ENCODE measurements around the gene TOP3A. TPM values are rescaled to one million over a fixed set of nuclear protein-coding genes. Genes with fewer than 3 reads are reported as not detected.

The TOP3A gene
- total and polyA plus RNA-seq, 2 of the 4 experiments (the other 2 are of a cell fraction): 13.4 to 21.3 TPM

- Histone ChIP-seq H4K20me1 (ENCODE audit: insufficient read depth, low read length) (peaks cover 19% of the 10 kb centered on the region), H2AK9ac (replicated peaks; ENCODE audit: low read depth, low read length, poor library complexity) (no peak overlapping the region), H2BK15ac (ENCODE audit: low read depth, low read length) (no peak overlapping the region), H3K27me3 (ENCODE audit: control insufficient read depth, insufficient read depth, low read length) (no peaks in the 10 kb centered on the region), H3K23ac (ENCODE audit: low read depth, low read length) (no peak overlapping the region), H3K4ac (ENCODE audit: low read depth, low read length) (no peak overlapping the region), H3K18ac (ENCODE audit: low read depth, low read length) (no peak overlapping the region), H2BK120ac (ENCODE audit: low read depth, low read length) (no peak overlapping the region), H2AK5ac (ENCODE audit: low read depth, low read length) (no peak overlapping the region), H2AFZ (replicated peaks; ENCODE audit: low read length, poor library complexity) (no peak overlapping the region), H3K14ac (replicated peaks; ENCODE audit: low read depth, low read length) (no peak overlapping the region), H3K4me1 (ENCODE audit: control insufficient read depth, insufficient read depth, low read length) (no peaks in the 10 kb centered on the region; the same call in none of the 2 replicates), H4K5ac (ENCODE audit: low read depth, low read length) (no peak overlapping the region), H2BK5ac (ENCODE audit: low read depth, low read length, poor library complexity, severe bottlenecking) (no peak overlapping the region), H3K36me3 (ENCODE audit: control insufficient read depth, insufficient read depth, low read length) (peaks cover 36% of the 10 kb centered on the region), H3K9me1 (ENCODE audit: insufficient read depth, low read length) (peaks cover 5% of the 10 kb centered on the region), H3K56ac (ENCODE audit: extremely low read depth, insufficient read depth, low read length) (no peak overlapping the region), H3K79me1 (ENCODE audit: low read depth in 1 of 2, low read length in 2 of 2) (peaks cover 23 to 50% of the 10 kb centered on the region in 2 experiments), H2BK20ac (ENCODE audit: low read depth, low read length) (no peak overlapping the region), H3K4me3 (ENCODE audit: insufficient read depth, low read depth, low read length) (no peak overlapping the region), H3K4me2 (ENCODE audit: low read depth, low read length) (no peak overlapping the region), H4K8ac (ENCODE audit: low read depth in 2 of 2, low read length in 2 of 2) (no peak overlapping the region), H3K9me3 (ENCODE audit: control insufficient read depth, insufficient read depth, low read length) (no peaks in the 10 kb centered on the region), H4K91ac (ENCODE audit: insufficient read depth, low read depth, low read length) (no peak overlapping the region), H3K27ac (ENCODE audit: insufficient read depth, low read length) (no peak overlapping the region), H3K9ac (ENCODE audit: low read depth, low read length) (no peak overlapping the region)
- TF ChIP-seq CHD1 (IDR thresholded peaks at IDR 0.05; ENCODE audit: low read depth, low read length): no peak
- no peak for TF ChIP-seq FOS (IDR thresholded peaks at IDR 0.05; ENCODE audit: low read depth, low read length)
- TF ChIP-seq NFE2L2 (IDR thresholded peaks at IDR 0.05; ENCODE audit: low read depth, low read length): no peak
- no peak for TF ChIP-seq BHLHE40 (IDR thresholded peaks at IDR 0.05; ENCODE audit: low read depth, low read length)
- TF ChIP-seq MAZ (IDR thresholded peaks at IDR 0.05; ENCODE audit: borderline replicate concordance, low read depth, low read length): no peak
- no peak for TF ChIP-seq RCOR1 (IDR thresholded peaks at IDR 0.05; ENCODE audit: insufficient replicate concordance, low read length)
- no peak for TF ChIP-seq USF2 (IDR thresholded peaks at IDR 0.05; ENCODE audit: low read depth, low read length)
- TF ChIP-seq SMC3 (IDR thresholded peaks at IDR 0.05; ENCODE audit: low read depth, low read length): no peak
- TF ChIP-seq CTCF (conservative IDR thresholded peaks at IDR 0.05; ENCODE audit: low read depth, low read length): no peak
- TF ChIP-seq CEBPB (IDR thresholded peaks at IDR 0.05; ENCODE audit: low read depth, low read length): no peak
- no peak for TF ChIP-seq MXI1 (IDR thresholded peaks at IDR 0.05; ENCODE audit: borderline replicate concordance, low read depth, low read length)
- TF ChIP-seq RAD21 (IDR thresholded peaks at IDR 0.05; ENCODE audit: low read length): no peak
- no peak for TF ChIP-seq ELK1 (IDR thresholded peaks at IDR 0.05; ENCODE audit: borderline replicate concordance, low read depth, low read length)
- no peak for TF ChIP-seq MAFK (IDR thresholded peaks at IDR 0.05; ENCODE audit: low read depth, low read length)
- TF ChIP-seq POLR2A (IDR thresholded peaks at IDR 0.05; ENCODE audit: low read depth, low read length): no peak
- no peak for TF ChIP-seq RFX5 (IDR thresholded peaks at IDR 0.05; ENCODE audit: low read depth, low read length)
- CTCF ChIA-PET: no interaction called here
- BruUV-seq (replicated peaks): no TSS peak
- DNase-seq: no peak
- POLR2A ChIA-PET (ENCODE audit: unreplicated experiment): no interaction called here
- dilution Hi-C loops (cut with HindIII; ENCODE audit: low sequenced_read_pairs, unreplicated experiment): no loop called here
- no peak for ATAC-seq (ENCODE audit: low read depth)
- WGBS, 2 experiments (ENCODE audit: extremely low coverage in 2 of 2, insufficient read length in 1 of 2): no CpG with 5 or more reads among the region's 4 CpGs
- in situ Hi-C loops (cut with MboI; ENCODE audit: low sequenced_read_pairs): no loop called here
- intact Hi-C loops (cut with micrococcal nuclease): no loop called here
Observed at GRCh38 chr17:18309202-18309601, 5.6 kb downstream of the TOP3A start.

All from IMR-90 (cell line).